ENCODE measurements around the gene FNBP1L. TPM values are rescaled to one million over a fixed set of nuclear protein-coding genes. Genes with fewer than 3 reads are reported as not detected.

FNBP1L gene
- total and polyA plus RNA-seq, 9 donors = 32.7 to 64.1 (median 47.8) TPM

- H3K9me3 ChIP-seq (replicated peaks; ENCODE audit: control insufficient read depth, low read depth, low read length) = no peaks in the 10 kb centered on the region
- H3K4me3 ChIP-seq (ENCODE audit: low read length) = no peak overlapping the region
- H3K36me3 ChIP-seq (ENCODE audit: control insufficient read depth, insufficient read depth, low read length) = no peaks in the 10 kb centered on the region
- no CpG with 5 or more reads among the region's 4 CpGs for WGBS (ENCODE audit: insufficient coverage)
- H3K27ac ChIP-seq (ENCODE audit: low read length) = no peak overlapping the region
- H3K27me3 ChIP-seq (ENCODE audit: control insufficient read depth, insufficient read depth, low read length) = no peaks in the 10 kb centered on the region
- no peak for DNase-seq
- no peaks in the 10 kb centered on the region for H3K4me1 ChIP-seq (ENCODE audit: control insufficient read depth, insufficient read depth, low read length)
Measured at GRCh38 chr1:93440706-93441105, 7.2 kb upstream of the FNBP1L start.

GRCh38 chr1:93441589-93441988 is 6.3 kb upstream of the FNBP1L start:
- H3K9me3 ChIP-seq (replicated peaks; ENCODE audit: control insufficient read depth, low read depth, low read length) = no peaks in the 10 kb centered on the region
- H3K27me3 ChIP-seq (ENCODE audit: control insufficient read depth, insufficient read depth, low read length) = no peaks in the 10 kb centered on the region
- DNase-seq = no peak
- no peaks in the 10 kb centered on the region for H3K36me3 ChIP-seq (ENCODE audit: control insufficient read depth, insufficient read depth, low read length)
- H3K4me1 ChIP-seq (ENCODE audit: control insufficient read depth, insufficient read depth, low read length) = no peaks in the 10 kb centered on the region
- no peak overlapping the region for H3K27ac ChIP-seq (ENCODE audit: low read length)
- H3K4me3 ChIP-seq (ENCODE audit: low read length) = no peak overlapping the region

- no peak overlapping the region for H3K27ac ChIP-seq (ENCODE audit: low read length)
- DNase-seq = no peak
- no peaks in the 10 kb centered on the region for H3K9me3 ChIP-seq (replicated peaks; ENCODE audit: control insufficient read depth, low read depth, low read length)
- H3K36me3 ChIP-seq (ENCODE audit: control insufficient read depth, insufficient read depth, low read length) = no peaks in the 10 kb centered on the region
- WGBS (ENCODE audit: insufficient coverage) = 80% methylated on average over 1 of the region's 11 CpGs
- H3K4me1 ChIP-seq (ENCODE audit: control insufficient read depth, insufficient read depth, low read length) = peaks cover under 1% of the 10 kb centered on the region
- no peaks in the 10 kb centered on the region for H3K27me3 ChIP-seq (ENCODE audit: control insufficient read depth, insufficient read depth, low read length)
- H3K4me3 ChIP-seq (ENCODE audit: low read length) = no peak overlapping the region
Measured at GRCh38 chr1:93442008-93442666, 5.8 kb upstream of the FNBP1L start.

GRCh38 chr1:93442741-93443140 is 5.2 kb upstream of the FNBP1L start:
- Histone ChIP-seq H3K27me3 (ENCODE audit: control insufficient read depth, insufficient read depth, low read length) (no peaks in the 10 kb centered on the region), H3K27ac (ENCODE audit: low read length) (no peak overlapping the region), H3K9me3 (replicated peaks; ENCODE audit: control insufficient read depth, low read depth, low read length) (no peaks in the 10 kb centered on the region), H3K36me3 (ENCODE audit: control insufficient read depth, insufficient read depth, low read length) (no peaks in the 10 kb centered on the region), H3K4me3 (ENCODE audit: low read length) (no peak overlapping the region), H3K4me1 (ENCODE audit: control insufficient read depth, insufficient read depth, low read length) (peaks cover 3% of the 10 kb centered on the region)
- no peak for DNase-seq
- no CpG with 5 or more reads among the region's 1 CpG for WGBS (ENCODE audit: insufficient coverage)

DNA sequence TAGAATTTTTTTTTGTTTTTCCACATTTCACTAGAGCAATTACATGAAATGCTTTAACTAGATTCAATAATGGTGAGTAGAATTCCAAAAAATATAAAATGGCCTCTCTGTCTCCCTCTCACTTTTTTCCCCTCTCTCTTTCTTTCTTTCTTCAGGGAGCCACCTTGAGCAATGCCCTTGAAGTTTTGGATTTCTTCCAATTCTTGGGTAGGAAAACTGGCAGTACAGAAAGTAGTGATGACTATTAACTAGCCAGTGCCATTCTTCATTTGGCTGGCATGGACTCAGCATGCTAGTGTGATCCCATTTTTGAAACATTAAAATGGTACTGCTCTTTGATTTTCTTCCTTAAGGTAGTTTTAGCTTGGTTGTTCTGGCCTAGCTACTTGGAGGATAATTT is 4.5 kb upstream of the FNBP1L start:
- no peaks in the 10 kb centered on the region for H3K27me3 ChIP-seq (ENCODE audit: control insufficient read depth, insufficient read depth, low read length)
- DNase-seq = no peak
- H3K4me3 ChIP-seq (ENCODE audit: low read length) = no peak overlapping the region
- no peaks in the 10 kb centered on the region for H3K9me3 ChIP-seq (replicated peaks; ENCODE audit: control insufficient read depth, low read depth, low read length)
- H3K27ac ChIP-seq (ENCODE audit: low read length) = no peak overlapping the region
- H3K36me3 ChIP-seq (ENCODE audit: control insufficient read depth, insufficient read depth, low read length) = no peaks in the 10 kb centered on the region
- H3K4me1 ChIP-seq (ENCODE audit: control insufficient read depth, insufficient read depth, low read length) = peaks cover 3% of the 10 kb centered on the region

DNA sequence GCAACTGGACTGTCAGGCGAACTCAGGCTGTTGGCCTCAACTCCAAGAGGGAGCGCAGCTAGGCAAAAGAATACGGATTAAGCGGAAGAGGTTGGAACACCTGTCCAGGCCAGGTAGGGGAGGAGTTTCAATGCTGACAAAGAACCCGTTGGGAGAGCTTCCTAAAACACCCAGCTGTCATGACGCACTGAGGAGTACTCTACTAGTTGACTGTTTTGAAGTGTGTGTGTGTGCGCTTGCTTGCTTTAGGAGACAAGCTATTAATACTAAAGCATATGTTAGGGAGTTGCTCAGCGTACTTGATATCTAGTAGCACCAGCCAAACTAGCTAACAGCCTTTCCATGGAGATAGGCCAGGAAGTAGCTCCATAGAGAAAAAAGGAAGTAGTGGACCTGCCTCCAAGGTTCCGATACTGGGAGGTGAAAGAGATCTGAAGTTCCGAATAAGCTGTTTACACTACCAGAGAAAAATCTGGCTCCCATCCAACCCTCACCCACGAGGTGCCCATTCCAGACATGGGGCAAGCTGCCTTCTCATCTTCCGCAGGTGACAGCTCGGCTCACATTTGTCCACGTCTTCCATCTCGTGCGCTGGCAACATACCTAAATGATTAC is 974 bp upstream of the FNBP1L start:
- H3K27ac ChIP-seq (ENCODE audit: low read length) = peak overlapping the region; percentile 85
- no peaks in the 10 kb centered on the region for H3K27me3 ChIP-seq (ENCODE audit: control insufficient read depth, insufficient read depth, low read length)
- no peaks in the 10 kb centered on the region for H3K9me3 ChIP-seq (replicated peaks; ENCODE audit: control insufficient read depth, low read depth, low read length)
- peak; percentile 48 for DNase-seq
- H3K4me1 ChIP-seq (ENCODE audit: control insufficient read depth, insufficient read depth, low read length) = peaks cover 5% of the 10 kb centered on the region
- H3K36me3 ChIP-seq (ENCODE audit: control insufficient read depth, insufficient read depth, low read length) = no peaks in the 10 kb centered on the region
- WGBS (ENCODE audit: insufficient coverage) = 91% methylated on average over 5 of the region's 16 CpGs
- H3K4me3 ChIP-seq (ENCODE audit: low read length) = peak overlapping the region; percentile 81

GRCh38 chr1:93448292-93448982 is 519 bp downstream of the FNBP1L start:
- under 1% methylated on average over 65 of the region's 77 CpGs for WGBS (ENCODE audit: insufficient coverage)
- peak overlapping the region; percentile 81 for H3K4me3 ChIP-seq (ENCODE audit: low read length)
- H3K4me1 ChIP-seq (ENCODE audit: control insufficient read depth, insufficient read depth, low read length) = peaks cover 5% of the 10 kb centered on the region
- DNase-seq = peak; percentile 74
- H3K27me3 ChIP-seq (ENCODE audit: control insufficient read depth, insufficient read depth, low read length) = no peaks in the 10 kb centered on the region
- peak overlapping the region; percentile 91 for H3K27ac ChIP-seq (ENCODE audit: low read length)
- H3K36me3 ChIP-seq (ENCODE audit: control insufficient read depth, insufficient read depth, low read length) = no peaks in the 10 kb centered on the region
- no peaks in the 10 kb centered on the region for H3K9me3 ChIP-seq (replicated peaks; ENCODE audit: control insufficient read depth, low read depth, low read length)

DNA sequence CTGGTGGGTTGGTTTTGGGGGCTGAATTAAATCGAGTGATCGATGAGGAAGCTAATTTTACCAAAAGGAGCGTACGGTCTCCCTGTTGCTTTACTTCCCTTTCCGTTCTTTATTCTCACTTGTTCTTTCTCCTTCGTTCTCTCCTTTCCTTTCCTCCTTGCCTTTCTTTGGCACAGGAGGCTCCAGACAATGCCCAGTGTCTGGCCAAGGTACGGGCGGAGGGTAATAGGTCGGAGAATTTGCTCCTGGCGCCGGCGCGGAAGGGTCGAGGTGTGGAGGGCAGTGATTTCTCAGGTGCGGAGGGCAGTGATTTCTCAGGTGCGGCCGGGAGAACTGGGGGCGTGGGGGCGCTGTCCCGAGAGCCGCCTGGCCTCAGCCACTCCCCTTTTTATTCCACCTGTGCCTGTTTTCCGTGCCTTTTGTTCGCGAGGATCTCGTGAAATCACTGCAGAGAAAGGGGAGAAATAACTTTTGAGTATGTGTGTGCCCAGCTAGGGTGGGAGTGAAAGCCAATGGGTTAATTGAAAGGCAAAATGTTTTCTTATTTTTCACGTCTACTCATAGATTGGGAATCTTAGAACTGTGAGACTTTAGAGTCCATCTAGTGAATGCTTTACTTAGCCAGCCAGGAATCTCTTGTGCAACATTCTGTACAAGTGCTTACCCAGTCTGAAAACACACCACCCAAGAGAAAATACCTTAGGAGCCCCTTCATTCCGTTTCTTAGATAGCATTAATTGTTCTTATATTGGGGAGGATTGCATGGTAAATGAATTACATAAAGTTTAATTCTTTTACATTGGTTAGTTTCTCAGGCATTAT is 1.3 kb downstream of the FNBP1L start:
- H3K9me3 ChIP-seq (replicated peaks; ENCODE audit: control insufficient read depth, low read depth, low read length) = no peaks in the 10 kb centered on the region
- WGBS (ENCODE audit: insufficient coverage) = 2% methylated on average over 9 of the region's 27 CpGs
- DNase-seq = peak; percentile 37
- H3K36me3 ChIP-seq (ENCODE audit: control insufficient read depth, insufficient read depth, low read length) = no peaks in the 10 kb centered on the region
- peak overlapping the region; percentile 23 for H3K27ac ChIP-seq (ENCODE audit: low read length)
- peaks cover 5% of the 10 kb centered on the region for H3K4me1 ChIP-seq (ENCODE audit: control insufficient read depth, insufficient read depth, low read length)
- no peaks in the 10 kb centered on the region for H3K27me3 ChIP-seq (ENCODE audit: control insufficient read depth, insufficient read depth, low read length)
- H3K4me3 ChIP-seq (ENCODE audit: low read length) = peak overlapping the region; percentile 81

- no peak overlapping the region for H3K27ac ChIP-seq (ENCODE audit: low read length)
- no peak overlapping the region for H3K4me3 ChIP-seq (ENCODE audit: low read length)
- no peaks in the 10 kb centered on the region for H3K9me3 ChIP-seq (replicated peaks; ENCODE audit: control insufficient read depth, low read depth, low read length)
- H3K27me3 ChIP-seq (ENCODE audit: control insufficient read depth, insufficient read depth, low read length) = no peaks in the 10 kb centered on the region
- peaks cover 9% of the 10 kb centered on the region for H3K4me1 ChIP-seq (ENCODE audit: control insufficient read depth, insufficient read depth, low read length)
- no peak for DNase-seq
- no CpG with 5 or more reads among the region's 1 CpG for WGBS (ENCODE audit: insufficient coverage)
- H3K36me3 ChIP-seq (ENCODE audit: control insufficient read depth, insufficient read depth, low read length) = no peaks in the 10 kb centered on the region
Measured at GRCh38 chr1:93450321-93450720, 2.4 kb downstream of the FNBP1L start.

DNA sequence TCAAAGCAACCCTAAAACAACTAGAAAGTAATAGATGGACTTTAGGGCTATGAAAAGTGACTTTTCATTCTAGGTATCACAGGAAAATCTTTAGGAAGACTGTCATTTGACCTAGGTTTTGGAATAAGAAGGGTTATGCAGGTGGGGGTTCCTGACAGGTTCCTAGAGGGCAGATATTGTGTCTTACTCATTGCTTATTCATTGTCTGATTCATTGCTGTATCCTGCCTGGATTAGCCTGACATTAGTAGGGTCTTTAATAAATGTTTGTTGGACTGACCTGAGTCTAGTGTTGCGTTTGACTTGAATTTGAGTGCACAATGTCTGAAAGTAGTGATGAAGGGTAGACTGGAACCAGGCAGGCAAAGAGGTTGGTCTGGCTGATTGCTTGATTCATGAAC is 6.0 kb downstream of the FNBP1L start:
- Histone ChIP-seq H3K4me1 (ENCODE audit: control insufficient read depth, insufficient read depth, low read length) (peaks cover 6% of the 10 kb centered on the region), H3K27me3 (ENCODE audit: control insufficient read depth, insufficient read depth, low read length) (no peaks in the 10 kb centered on the region), H3K36me3 (ENCODE audit: control insufficient read depth, insufficient read depth, low read length) (peaks cover 3% of the 10 kb centered on the region), H3K4me3 (ENCODE audit: low read length) (no peak overlapping the region), H3K9me3 (replicated peaks; ENCODE audit: control insufficient read depth, low read depth, low read length) (no peaks in the 10 kb centered on the region), H3K27ac (ENCODE audit: low read length) (no peak overlapping the region)
- no peak for DNase-seq
- no CpG with 5 or more reads among the region's 1 CpG for WGBS (ENCODE audit: insufficient coverage)
